HEK293 (cell line): ENCODE results near the gene PITPNB.

Source experiments
- GFI1B ChIP-seq: fragments of 450-650 bp; formaldehyde crosslinking; IDR thresholded peaks from 2 replicates; pipeline ENCODE4 v1.5.1; 2016; ENCODE audit warnings: missing biosample characterization, missing genetic modification characterization
- GLI2 ChIP-seq: fragments of 450-650 bp; formaldehyde crosslinking; IDR thresholded peaks from 2 replicates; pipeline ENCODE4; 2017; ENCODE audit warnings: missing biosample characterization, missing genetic modification characterization, low read depth, borderline replicate concordance
- HOXC10 ChIP-seq: sonication (generic); formaldehyde crosslinking; IDR thresholded peaks from 2 replicates; pipeline ENCODE4 v1.8.1; 2023; ENCODE audit warnings: mild to moderate bottlenecking, missing genetic modification reagents
- KLF10 ChIP-seq: fragments of 450-650 bp; IDR thresholded peaks from 2 replicates; pipeline ENCODE4 v1.5.1; 2018; ENCODE audit warnings: missing biosample characterization, mild to moderate bottlenecking, missing genetic modification characterization
- PRDM4 ChIP-seq: fragments of 450-650 bp; formaldehyde crosslinking; IDR thresholded peaks from 2 replicates; pipeline ENCODE4 v1.5.1; 2017; ENCODE audit warnings: missing biosample characterization, missing genetic modification characterization
- SALL2 ChIP-seq: fragments of 450-650 bp; formaldehyde crosslinking; IDR thresholded peaks from 2 replicates; pipeline ENCODE4 v1.5.0; 2017; ENCODE audit warnings: missing biosample characterization, mild to moderate bottlenecking, missing genetic modification characterization, borderline replicate concordance
- SP3 ChIP-seq: fragments of 450-650 bp; formaldehyde crosslinking; IDR thresholded peaks from 2 replicates; pipeline ENCODE4 v1.5.1; 2016; ENCODE audit warnings: missing biosample characterization, missing genetic modification characterization
- SP7 ChIP-seq: fragments of 450-650 bp; formaldehyde crosslinking; IDR thresholded peaks from 2 replicates; pipeline ENCODE4 v1.5.1; 2016; ENCODE audit warnings: missing biosample characterization, missing genetic modification characterization
- ZBTB11 ChIP-seq: fragments of 450-650 bp; formaldehyde crosslinking; conservative IDR thresholded peaks from 2 replicates; pipeline ENCODE4 v1.5.1; 2016; ENCODE audit warnings: low read depth, missing biosample characterization, missing genetic modification characterization
- ZBTB17 ChIP-seq: fragments of 450-650 bp; formaldehyde crosslinking; IDR thresholded peaks from 2 replicates; pipeline ENCODE4 v1.5.1; 2016; ENCODE audit warnings: missing biosample characterization, missing genetic modification characterization
- ZFP3 ChIP-seq: fragments of 450-650 bp; formaldehyde crosslinking; IDR thresholded peaks from 2 replicates; pipeline ENCODE4 v1.5.1; 2016; ENCODE audit warnings: low read depth, missing biosample characterization, missing genetic modification characterization
- ZFP41 ChIP-seq: fragments of 450-650 bp; formaldehyde crosslinking; IDR thresholded peaks from 2 replicates; pipeline ENCODE4 v1.5.1; 2016; ENCODE audit warnings: missing biosample characterization, missing genetic modification characterization, borderline replicate concordance
- ZNF146 ChIP-seq: fragments of 450-650 bp; formaldehyde crosslinking; IDR thresholded peaks from 2 replicates; pipeline ENCODE4 v1.5.1; 2016; ENCODE audit warnings: missing biosample characterization, missing genetic modification characterization
- ZNF155 ChIP-seq: fragments of 450-650 bp; formaldehyde crosslinking; IDR thresholded peaks from 2 replicates; pipeline ENCODE4 v1.5.1; 2016; ENCODE audit warnings: missing biosample characterization, missing genetic modification characterization
- ZNF248 ChIP-seq: fragments of 450-650 bp; formaldehyde crosslinking; IDR thresholded peaks from 2 replicates; pipeline ENCODE4 v1.5.1; 2017; ENCODE audit warnings: missing biosample characterization, missing genetic modification characterization
- ZNF341 ChIP-seq: fragments of 450-650 bp; formaldehyde crosslinking; IDR thresholded peaks from 2 replicates; pipeline ENCODE4; 2016; ENCODE audit warnings: low read depth, missing biosample characterization, missing genetic modification characterization
- ZNF394 ChIP-seq: fragments of 450-650 bp; formaldehyde crosslinking; IDR thresholded peaks from 2 replicates; pipeline ENCODE4 v1.5.1; 2016; ENCODE audit warnings: missing biosample characterization, missing genetic modification characterization, mild to moderate bottlenecking, moderate library complexity, borderline replicate concordance
- ZNF544 ChIP-seq: fragments of 450-650 bp; formaldehyde crosslinking; IDR thresholded peaks from 2 replicates; pipeline ENCODE4 v1.5.0; 2017; ENCODE audit warnings: missing biosample characterization, missing genetic modification characterization
- ZNF549 ChIP-seq: fragments of 450-650 bp; IDR thresholded peaks from 2 replicates; pipeline ENCODE4 v1.5.1; 2018; ENCODE audit warnings: missing biosample characterization, missing genetic modification characterization, mild to moderate bottlenecking, inconsistent platforms, moderate library complexity
- ZNF677 ChIP-seq: fragments of 450-650 bp; IDR thresholded peaks from 2 replicates; pipeline ENCODE4 v1.5.0; 2018; ENCODE audit warnings: missing biosample characterization, mild to moderate bottlenecking, missing genetic modification characterization, moderate library complexity
- ZNF701 ChIP-seq: fragments of 450-650 bp; formaldehyde crosslinking; IDR thresholded peaks from 2 replicates; pipeline ENCODE4 v1.5.1; 2016; ENCODE audit warnings: missing biosample characterization, missing genetic modification characterization
- ZNF76 ChIP-seq: fragments of 450-650 bp; formaldehyde crosslinking; IDR thresholded peaks from 2 replicates; pipeline ENCODE4; 2016; ENCODE audit warnings: low read depth, missing biosample characterization, missing genetic modification characterization, borderline replicate concordance
- TF ChIP-seq, protein P1 (sequence below): fragments of 450-650 bp; formaldehyde crosslinking; IDR thresholded peaks from 2 replicates; pipeline ENCODE4 v1.5.1; 2016; ENCODE audit warnings: missing biosample characterization, missing genetic modification characterization
- TF ChIP-seq, protein P2 (sequence below): fragments of 450-650 bp; formaldehyde crosslinking; IDR thresholded peaks from 2 replicates; pipeline ENCODE4 v1.5.1; 2017; ENCODE audit warnings: missing biosample characterization, mild to moderate bottlenecking, missing genetic modification characterization, moderate library complexity
- TF ChIP-seq, protein P3 (sequence below): fragments of 450-650 bp; formaldehyde crosslinking; IDR thresholded peaks from 2 replicates; pipeline ENCODE4 v1.5.1; 2016; ENCODE audit warnings: missing biosample characterization, missing genetic modification characterization

PITPNB gene

GRCh38 chr22:27885977-27886842 is 32.8 kb downstream of the PITPNB start (continued):
- no peak for TF ChIP-seq ZNF341
- 0 out of 2 replicates have a peak, but pooled peaks have one; percentile 28 for TF ChIP-seq ZBTB17
- TF ChIP-seq ZFP41 (tag by site-specific recombination): no peak
- no peak for TF ChIP-seq ZFP3 (tag by site-specific recombination)
- no peak for TF ChIP-seq HOXC10 (CRISPR knock-in tag)
- TF ChIP-seq ZNF76 (tag by site-specific recombination): no peak
- TF ChIP-seq SP7 (tag by site-specific recombination): peak; percentile 71
- no peak for TF ChIP-seq ZNF155 (tag by site-specific recombination)
- TF ChIP-seq GLI2 (tag by site-specific recombination): no peak
- TF ChIP-seq PRDM4 (tag by site-specific recombination): no peak
- no peak for TF ChIP-seq ZNF146
- TF ChIP-seq SALL2: no peak
- TF ChIP-seq, protein P1, sequence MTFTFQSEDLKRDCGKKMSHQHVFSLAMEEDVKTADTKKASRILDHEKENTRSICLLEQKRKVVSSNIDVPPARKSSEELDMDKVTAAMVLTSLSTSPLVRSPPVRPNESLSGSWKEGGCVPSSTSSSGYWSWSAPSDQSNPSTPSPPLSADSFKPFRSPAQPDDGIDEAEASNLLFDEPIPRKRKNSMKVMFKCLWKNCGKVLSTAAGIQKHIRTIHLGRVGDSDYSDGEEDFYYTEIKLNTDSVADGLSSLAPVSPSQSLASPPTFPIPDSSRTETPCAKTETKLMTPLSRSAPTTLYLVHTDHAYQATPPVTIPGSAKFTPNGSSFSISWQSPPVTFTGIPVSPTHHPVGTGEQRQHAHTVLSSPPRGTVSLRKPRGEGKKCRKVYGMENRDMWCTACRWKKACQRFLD (tag by site-specific recombination): no peak
- no peak for TF ChIP-seq ZNF549 (tag by site-specific recombination)
- TF ChIP-seq, protein P2, sequence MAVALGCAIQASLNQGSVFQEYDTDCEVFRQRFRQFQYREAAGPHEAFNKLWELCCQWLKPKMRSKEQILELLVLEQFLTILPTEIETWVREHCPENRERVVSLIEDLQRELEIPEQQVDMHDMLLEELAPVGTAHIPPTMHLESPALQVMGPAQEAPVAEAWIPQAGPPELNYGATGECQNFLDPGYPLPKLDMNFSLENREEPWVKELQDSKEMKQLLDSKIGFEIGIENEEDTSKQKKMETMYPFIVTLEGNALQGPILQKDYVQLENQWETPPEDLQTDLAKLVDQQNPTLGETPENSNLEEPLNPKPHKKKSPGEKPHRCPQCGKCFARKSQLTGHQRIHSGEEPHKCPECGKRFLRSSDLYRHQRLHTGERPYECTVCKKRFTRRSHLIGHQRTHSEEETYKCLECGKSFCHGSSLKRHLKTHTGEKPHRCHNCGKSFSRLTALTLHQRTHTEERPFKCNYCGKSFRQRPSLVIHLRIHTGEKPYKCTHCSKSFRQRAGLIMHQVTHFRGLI (tag by site-specific recombination): no peak
- TF ChIP-seq ZNF677 (tag by site-specific recombination): no peak
- 0 out of 2 replicates have a peak, but pooled peaks have one; percentile 32 for TF ChIP-seq GFI1B
- no peak for TF ChIP-seq ZNF701 (tag by site-specific recombination)
- TF ChIP-seq ZNF394 (tag by site-specific recombination): no peak
- no peak for TF ChIP-seq SP3 (tag by site-specific recombination)
- TF ChIP-seq ZNF544 (tag by site-specific recombination): no peak
- no peak for TF ChIP-seq ZNF248 (tag by site-specific recombination)
- TF ChIP-seq KLF10 (tag by site-specific recombination): no peak
- no peak for TF ChIP-seq ZBTB11
- TF ChIP-seq, protein P3, sequence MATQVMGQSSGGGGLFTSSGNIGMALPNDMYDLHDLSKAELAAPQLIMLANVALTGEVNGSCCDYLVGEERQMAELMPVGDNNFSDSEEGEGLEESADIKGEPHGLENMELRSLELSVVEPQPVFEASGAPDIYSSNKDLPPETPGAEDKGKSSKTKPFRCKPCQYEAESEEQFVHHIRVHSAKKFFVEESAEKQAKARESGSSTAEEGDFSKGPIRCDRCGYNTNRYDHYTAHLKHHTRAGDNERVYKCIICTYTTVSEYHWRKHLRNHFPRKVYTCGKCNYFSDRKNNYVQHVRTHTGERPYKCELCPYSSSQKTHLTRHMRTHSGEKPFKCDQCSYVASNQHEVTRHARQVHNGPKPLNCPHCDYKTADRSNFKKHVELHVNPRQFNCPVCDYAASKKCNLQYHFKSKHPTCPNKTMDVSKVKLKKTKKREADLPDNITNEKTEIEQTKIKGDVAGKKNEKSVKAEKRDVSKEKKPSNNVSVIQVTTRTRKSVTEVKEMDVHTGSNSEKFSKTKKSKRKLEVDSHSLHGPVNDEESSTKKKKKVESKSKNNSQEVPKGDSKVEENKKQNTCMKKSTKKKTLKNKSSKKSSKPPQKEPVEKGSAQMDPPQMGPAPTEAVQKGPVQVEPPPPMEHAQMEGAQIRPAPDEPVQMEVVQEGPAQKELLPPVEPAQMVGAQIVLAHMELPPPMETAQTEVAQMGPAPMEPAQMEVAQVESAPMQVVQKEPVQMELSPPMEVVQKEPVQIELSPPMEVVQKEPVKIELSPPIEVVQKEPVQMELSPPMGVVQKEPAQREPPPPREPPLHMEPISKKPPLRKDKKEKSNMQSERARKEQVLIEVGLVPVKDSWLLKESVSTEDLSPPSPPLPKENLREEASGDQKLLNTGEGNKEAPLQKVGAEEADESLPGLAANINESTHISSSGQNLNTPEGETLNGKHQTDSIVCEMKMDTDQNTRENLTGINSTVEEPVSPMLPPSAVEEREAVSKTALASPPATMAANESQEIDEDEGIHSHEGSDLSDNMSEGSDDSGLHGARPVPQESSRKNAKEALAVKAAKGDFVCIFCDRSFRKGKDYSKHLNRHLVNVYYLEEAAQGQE (tag by site-specific recombination): no peak
